Measurements from ENCODE around the gene TRIM17. TPM values are rescaled to one million over a fixed set of nuclear protein-coding genes. Genes with fewer than 3 reads are reported as not detected.

Gene TRIM17
- polyA plus RNA-seq, 1 donor from 2014 or later: 0.14 TPM

DNA sequence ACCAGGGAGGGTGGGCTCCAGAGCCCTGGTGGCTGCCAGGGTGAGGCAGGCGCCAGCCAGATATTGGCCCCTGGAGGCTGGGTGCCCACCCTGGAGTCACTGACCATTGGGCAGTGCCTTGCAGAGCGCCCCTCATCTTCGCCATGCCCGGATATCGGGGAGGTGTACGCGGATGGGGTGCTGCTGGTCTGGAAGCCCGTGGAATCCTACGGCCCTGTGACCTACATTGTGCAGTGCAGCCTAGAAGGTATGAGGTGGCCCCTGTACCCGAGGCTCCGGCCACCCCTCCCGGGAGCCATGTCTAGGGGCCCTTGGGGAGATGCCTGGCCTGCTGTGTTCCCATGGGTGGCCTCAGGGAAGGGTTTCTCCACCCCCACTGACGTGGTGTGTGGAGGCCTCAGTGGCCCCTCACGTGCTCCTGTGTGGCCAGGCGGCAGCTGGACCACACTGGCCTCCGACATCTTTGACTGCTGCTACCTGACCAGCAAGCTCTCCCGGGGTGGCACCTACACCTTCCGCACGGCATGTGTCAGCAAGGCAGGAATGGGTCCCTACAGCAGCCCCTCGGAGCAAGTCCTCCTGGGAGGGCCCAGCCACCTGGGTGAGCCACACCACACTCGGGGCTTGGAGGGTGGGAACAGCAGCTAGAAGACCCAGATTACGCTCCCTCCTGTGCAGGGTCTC is 40.9 kb downstream of the TRIM17 start:
- H3K4me2 ChIP-seq (ENCODE audit: low read length): no peak overlapping the region
- no peak overlapping the region for H3K27ac ChIP-seq (ENCODE audit: low read length)
- no peak overlapping the region for H2AFZ ChIP-seq (ENCODE audit: low read depth, low read length)
- no peak overlapping the region for H3K4me3 ChIP-seq (ENCODE audit: low read length)
- no peaks in the 10 kb centered on the region for H3F3A ChIP-seq (ENCODE audit: insufficient read depth, low read length, poor library complexity, severe bottlenecking)
- H4K20me1 ChIP-seq (ENCODE audit: insufficient read depth): no peaks in the 10 kb centered on the region
- TF ChIP-seq POLR2AphosphoS5 (IDR thresholded peaks at IDR 0.05) (no peak), EP300 (conservative IDR thresholded peaks at IDR 0.05; ENCODE audit: poor library complexity, severe bottlenecking) (no peak), EZH2 (IDR thresholded peaks at IDR 0.05; ENCODE audit: borderline replicate concordance, insufficient read depth, low read length, poor library complexity, severe bottlenecking) (no peak), MXI1 (conservative IDR thresholded peaks at IDR 0.05; ENCODE audit: poor library complexity, severe bottlenecking) (no peak), SMC3 (conservative IDR thresholded peaks at IDR 0.05; ENCODE audit: poor library complexity) (no peak), RAD21 (conservative IDR thresholded peaks at IDR 0.05) (no peak), TAF1 (IDR thresholded peaks at IDR 0.05; ENCODE audit: low read depth) (no peak), REST (IDR thresholded peaks at IDR 0.05; ENCODE audit: borderline replicate concordance) (no peak)
- TF ChIP-seq, protein P1, sequence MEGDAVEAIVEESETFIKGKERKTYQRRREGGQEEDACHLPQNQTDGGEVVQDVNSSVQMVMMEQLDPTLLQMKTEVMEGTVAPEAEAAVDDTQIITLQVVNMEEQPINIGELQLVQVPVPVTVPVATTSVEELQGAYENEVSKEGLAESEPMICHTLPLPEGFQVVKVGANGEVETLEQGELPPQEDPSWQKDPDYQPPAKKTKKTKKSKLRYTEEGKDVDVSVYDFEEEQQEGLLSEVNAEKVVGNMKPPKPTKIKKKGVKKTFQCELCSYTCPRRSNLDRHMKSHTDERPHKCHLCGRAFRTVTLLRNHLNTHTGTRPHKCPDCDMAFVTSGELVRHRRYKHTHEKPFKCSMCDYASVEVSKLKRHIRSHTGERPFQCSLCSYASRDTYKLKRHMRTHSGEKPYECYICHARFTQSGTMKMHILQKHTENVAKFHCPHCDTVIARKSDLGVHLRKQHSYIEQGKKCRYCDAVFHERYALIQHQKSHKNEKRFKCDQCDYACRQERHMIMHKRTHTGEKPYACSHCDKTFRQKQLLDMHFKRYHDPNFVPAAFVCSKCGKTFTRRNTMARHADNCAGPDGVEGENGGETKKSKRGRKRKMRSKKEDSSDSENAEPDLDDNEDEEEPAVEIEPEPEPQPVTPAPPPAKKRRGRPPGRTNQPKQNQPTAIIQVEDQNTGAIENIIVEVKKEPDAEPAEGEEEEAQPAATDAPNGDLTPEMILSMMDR (IDR thresholded peaks at IDR 0.05; ENCODE audit: poor library complexity, severe bottlenecking): no peak
- H3K9me3 ChIP-seq (ENCODE audit: low read length): no peaks in the 10 kb centered on the region
- peaks cover 17% of the 10 kb centered on the region for H3K27me3 ChIP-seq (ENCODE audit: insufficient read depth, low read depth, low read length)
- no peaks in the 10 kb centered on the region for H3K9me2 ChIP-seq (ENCODE audit: insufficient read depth, low read length)
- H3K36me3 ChIP-seq (ENCODE audit: insufficient read depth, low read length): no peaks in the 10 kb centered on the region
- H3K9ac ChIP-seq (ENCODE audit: low read length): no peak overlapping the region
- H3K79me2 ChIP-seq (replicated peaks; ENCODE audit: insufficient read depth, low read length): no peaks in the 10 kb centered on the region

- no peak overlapping the region for H3K9ac ChIP-seq (ENCODE audit: low read length)
- H3K4me3 ChIP-seq (ENCODE audit: low read length): no peak overlapping the region
- H4K20me1 ChIP-seq (ENCODE audit: insufficient read depth): no peaks in the 10 kb centered on the region
- no peaks in the 10 kb centered on the region for H3K9me2 ChIP-seq (ENCODE audit: insufficient read depth, low read length)
- no peak for TF ChIP-seq MXI1 (conservative IDR thresholded peaks at IDR 0.05; ENCODE audit: poor library complexity, severe bottlenecking)
- no peak overlapping the region for H3K27ac ChIP-seq (ENCODE audit: low read length)
- H3K4me2 ChIP-seq (ENCODE audit: low read length): no peak overlapping the region
- no peaks in the 10 kb centered on the region for H3K9me3 ChIP-seq (ENCODE audit: low read length)
- H3K79me2 ChIP-seq (replicated peaks; ENCODE audit: insufficient read depth, low read length): no peaks in the 10 kb centered on the region
- H3F3A ChIP-seq (ENCODE audit: insufficient read depth, low read length, poor library complexity, severe bottlenecking): no peaks in the 10 kb centered on the region
- H3K36me3 ChIP-seq (ENCODE audit: insufficient read depth, low read length): no peaks in the 10 kb centered on the region
- peaks cover 14% of the 10 kb centered on the region for H3K27me3 ChIP-seq (ENCODE audit: insufficient read depth, low read depth, low read length)
- H2AFZ ChIP-seq (ENCODE audit: low read depth, low read length): no peak overlapping the region
Measured at GRCh38 chr1:228374711-228375577, 41.7 kb downstream of the TRIM17 start.
